Endothelial cell of hepatic sinusoid (primary cell): ENCODE measurements around the gene MRPL11.

ENCODE experiments used
- in situ Hi-C: cut with HindIII; loops from 2 replicates; pipeline ENCODE4 v1.10.0; 2017; ENCODE audit warnings: low sequenced_read_pairs

The MRPL11 gene

DNA sequence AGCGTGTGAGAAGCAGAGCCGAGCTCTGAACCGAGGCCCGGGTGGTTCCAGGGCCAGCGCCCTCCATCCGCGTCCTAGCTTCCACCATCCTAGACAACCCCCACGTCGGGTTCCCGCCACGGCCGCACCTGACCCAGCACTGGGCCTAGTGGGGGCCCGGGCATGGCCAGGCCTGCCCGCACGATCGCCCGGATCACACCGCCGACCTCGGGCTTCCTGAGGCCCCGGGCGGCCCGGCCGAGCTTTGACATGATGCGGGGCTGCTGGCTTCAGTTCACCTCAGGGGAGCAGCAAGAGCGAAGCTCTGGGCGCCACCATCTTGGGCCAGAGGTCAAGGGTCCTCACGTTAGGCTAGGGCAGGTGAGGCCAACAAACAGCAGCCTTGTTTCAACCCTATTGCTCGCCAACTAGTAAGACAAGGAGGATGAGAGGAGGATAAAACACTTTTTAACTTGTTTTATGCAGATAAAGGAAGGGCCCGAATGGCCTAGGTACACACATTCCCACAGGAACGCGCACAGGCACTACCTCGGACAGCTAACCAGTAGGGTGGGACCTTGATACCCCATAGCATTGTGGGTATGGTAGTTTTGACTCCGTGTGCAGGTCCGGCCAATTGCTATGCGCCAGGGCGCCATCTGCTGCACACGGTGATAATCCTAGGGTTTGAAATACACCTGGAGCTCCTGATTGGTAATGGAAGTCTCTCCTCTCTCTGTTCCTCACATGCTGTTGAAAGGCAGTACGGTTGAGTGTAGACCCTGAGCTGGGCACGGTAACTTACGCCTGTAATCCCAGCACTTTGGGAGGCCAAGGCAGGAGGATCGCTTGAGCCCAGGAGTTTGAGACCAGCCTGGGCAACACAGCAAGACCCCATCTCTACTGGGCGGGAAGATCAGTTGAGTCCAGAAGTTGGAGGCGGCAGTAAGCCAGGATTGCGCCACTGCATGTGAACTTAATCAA, at the start of gene MRPL11:
Gene MRPL11, minus strand, starts transcription at position 345 of the 963 bp plus-strand sequence. Its CDS starts 94 bp downstream, at position 251.
- in situ Hi-C loops, result no loop called here

DNA sequence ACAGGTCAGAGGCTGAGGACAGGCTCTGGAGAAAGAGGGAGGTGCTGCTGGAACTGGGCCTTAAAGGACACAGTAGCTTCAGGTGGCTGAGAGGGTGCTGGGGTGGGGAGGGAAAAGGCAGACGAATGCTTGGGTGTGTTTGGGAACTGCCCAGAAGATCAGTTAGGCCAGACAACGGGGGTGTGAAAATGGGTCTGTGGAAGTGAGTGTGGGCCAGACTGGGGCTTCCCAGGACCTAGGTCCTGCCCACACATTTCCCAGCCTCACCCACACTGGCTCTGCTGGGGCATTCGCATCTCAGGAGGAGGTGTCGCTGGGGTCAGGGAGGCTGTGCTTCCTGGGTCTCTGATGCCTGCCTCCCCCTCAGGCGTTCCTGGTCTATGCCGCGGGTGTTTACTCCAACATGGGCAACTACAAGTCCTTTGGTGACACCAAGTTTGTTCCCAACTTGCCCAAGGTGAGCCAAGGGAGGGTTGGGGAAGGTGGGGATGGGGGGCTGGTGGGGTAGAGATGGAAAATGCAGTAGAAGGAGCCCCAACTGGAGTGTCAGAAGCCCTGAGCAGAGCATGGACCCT, 46.2 kb upstream of the MRPL11 start:
- in situ Hi-C loops, result no loop called here

GRCh38 chr11:66480117-66480938, 41.7 kb upstream of the MRPL11 start, which contains the start of gene DPP3:
TSS of gene DPP3 (plus strand) at chr11:66480434. CDS start at chr11:66482201, 1,767 bp downstream.
- in situ Hi-C loops, result no loop called here

DNA sequence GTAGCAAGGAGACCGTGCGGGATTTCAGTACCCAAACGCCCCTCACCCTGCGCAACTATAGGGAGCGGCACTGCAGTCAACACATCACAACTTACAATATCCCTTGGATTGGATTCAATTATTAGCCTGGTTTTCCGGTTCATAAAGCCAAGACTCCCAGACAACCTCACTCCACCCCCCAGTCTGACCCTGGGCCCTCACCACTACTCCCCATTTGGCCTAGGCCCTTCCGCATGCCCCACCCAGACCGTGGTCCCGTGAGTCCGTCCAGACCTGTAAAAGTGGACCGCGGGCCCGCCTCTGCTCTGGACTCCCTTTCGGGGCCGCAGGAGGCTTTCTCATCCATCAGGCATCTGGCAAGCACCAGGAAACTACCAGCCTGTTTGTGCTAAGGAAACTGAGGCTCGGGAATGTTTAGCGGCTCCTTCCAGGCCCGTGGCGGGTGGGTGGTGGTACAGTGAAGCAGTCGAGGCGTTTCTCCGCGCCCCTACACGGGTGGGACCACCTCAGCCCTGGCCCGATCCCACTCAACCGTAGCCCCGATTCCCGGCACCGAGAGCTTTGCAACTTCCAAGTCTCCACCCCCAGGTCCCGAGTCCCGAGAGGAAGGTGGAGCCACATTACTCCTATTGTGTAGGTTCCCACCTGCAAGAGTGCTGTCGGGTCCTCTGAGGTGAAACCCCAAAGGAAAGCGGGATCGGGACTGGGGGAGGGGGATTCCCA, 40.9 kb upstream of the MRPL11 start:
- in situ Hi-C loops, result no loop called here

- in situ Hi-C loops, result no loop called here
These were observed 40.2 kb upstream of the MRPL11 start for GRCh38 chr11:66478729-66479393.

- in situ Hi-C loops, result no loop called here
These were observed 38.9 kb upstream of the MRPL11 start for GRCh38 chr11:66477263-66478201.

- in situ Hi-C loops, result no loop called here
These were observed 38.2 kb upstream of the MRPL11 start for GRCh38 chr11:66476841-66477251.

- in situ Hi-C loops, result no loop called here
These were observed 37.7 kb upstream of the MRPL11 start for GRCh38 chr11:66476173-66476840.

- in situ Hi-C loops, result no loop called here
These were observed 36.9 kb upstream of the MRPL11 start for GRCh38 chr11:66475349-66476172.

DNA sequence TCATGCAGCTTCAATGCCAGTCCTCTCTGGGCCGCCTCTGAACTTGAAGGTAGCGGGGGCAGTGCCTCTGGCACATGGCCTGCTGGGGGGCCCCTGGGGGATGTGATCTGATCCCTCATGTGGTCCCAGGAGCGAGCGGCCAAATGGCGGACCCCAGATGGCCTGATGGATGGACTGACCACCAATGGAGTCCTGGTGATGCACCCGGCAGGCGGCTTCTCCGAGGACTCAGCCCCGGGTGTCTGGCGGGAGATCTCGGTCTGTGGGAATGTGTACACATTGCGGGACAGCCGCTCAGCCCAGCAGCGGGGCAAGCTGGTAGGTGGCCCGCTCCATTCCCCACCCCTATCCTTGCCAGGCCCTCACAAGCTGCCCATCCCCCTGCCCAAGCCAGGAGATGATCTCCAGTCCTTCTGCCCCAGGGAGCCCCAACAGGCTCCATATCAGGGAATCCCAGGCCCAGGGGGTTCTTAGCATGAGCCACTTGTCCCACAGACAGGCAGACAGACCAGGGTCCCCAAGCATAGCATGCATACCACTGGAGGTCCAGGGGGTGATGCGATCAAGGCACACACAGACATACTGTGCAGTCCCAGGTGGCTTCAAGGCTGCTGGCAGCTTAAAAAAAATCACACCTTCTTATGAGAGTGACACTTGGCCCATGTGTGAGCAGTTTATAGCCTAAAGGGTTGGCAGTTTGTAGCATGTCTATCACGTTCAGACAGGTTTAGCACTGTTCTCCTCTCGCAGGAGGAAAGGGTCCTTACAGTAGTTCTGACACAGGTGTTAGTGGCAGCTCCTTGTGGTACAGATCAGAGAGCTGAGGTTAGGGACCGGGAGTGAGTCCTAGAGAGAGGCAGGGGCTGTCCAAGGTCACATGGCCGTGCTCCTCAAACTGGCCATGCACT, 35.2 kb upstream of the MRPL11 start:
- in situ Hi-C loops, result no loop called here

DNA sequence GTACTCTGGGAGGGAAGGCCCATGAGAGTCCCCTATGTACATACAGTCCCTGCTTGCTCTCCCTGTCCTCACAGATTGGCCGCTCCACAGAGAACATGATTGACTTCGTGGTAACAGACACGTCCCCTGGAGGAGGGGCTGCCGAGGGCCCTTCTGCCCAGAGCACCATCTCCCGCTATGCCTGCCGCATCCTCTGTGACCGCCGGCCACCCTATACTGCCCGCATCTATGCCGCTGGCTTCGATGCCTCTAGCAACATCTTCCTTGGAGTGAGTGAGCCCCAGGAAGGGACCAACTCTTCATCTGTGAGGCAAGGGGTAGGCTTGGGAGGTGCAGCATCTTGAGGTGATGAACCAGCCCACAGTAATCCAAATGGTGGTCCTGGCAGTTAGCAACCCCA, 34.5 kb upstream of the MRPL11 start:
- in situ Hi-C loops, result no loop called here

GRCh38 chr11:66472054-66472453, 33.4 kb upstream of the MRPL11 start:
- in situ Hi-C loops, result no loop called here

DNA sequence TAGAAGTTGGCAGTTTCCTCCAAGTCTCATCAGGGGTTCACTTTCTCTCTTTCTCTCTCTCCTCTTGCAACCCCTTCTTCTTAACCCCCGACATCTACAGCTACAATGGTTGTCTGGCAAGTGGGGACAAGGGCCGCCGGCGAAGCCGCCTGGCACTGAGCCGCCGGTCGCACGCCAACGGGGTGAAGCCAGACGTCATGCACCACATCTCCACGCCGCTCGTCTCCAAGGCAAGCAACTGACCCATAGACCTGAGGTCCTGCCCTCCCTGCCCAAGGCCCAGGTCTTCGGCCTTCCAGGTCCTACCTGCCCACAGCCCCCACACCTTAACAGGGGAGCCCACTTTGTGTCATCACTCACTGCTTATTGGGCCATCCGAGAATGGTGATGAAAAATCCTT, 32.5 kb upstream of the MRPL11 start:
- in situ Hi-C loops, result no loop called here

- in situ Hi-C loops, result no loop called here
These were observed 31.4 kb upstream of the MRPL11 start for GRCh38 chr11:66470015-66470414.

DNA sequence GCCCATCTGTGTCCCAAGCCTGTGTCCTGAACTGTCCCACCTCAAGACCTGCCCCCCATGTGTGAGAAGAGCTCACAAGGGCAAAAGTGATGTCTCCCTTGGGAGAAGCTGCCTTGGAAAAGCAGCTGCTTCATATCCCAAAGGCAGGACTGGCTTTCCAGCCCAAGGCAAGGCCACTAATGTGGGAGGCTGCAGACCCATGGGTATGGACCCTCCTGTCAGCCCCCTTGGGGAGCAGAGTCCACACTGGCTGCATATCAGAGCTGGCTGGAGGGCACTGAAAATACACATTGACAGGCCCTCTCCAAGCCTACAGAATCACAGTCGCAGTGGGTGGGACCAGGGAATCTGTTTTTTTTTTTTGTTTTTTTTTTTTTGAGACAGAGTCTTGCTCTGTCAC, 30.8 kb upstream of the MRPL11 start:
- in situ Hi-C loops, result no loop called here

DNA sequence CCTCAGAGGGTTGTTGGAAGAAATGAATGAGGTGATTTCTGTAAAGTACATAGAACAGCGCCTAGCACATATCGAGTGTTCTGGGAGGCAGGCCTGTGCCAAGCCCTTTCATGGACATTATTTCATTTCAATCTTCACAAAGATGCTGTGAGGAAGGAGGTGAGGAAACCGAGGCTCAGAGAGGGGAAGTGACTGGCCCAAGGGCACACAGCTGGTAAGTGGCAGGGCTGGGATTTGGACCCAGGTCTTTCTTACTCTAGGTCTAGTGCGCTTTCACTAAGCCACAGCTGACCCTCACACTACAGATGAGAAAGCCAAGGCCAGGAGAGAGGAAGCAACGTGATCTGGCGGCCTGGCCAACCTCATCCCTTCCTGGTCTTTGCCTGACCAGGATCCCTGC, 30.0 kb upstream of the MRPL11 start:
- in situ Hi-C loops, result no loop called here

DNA sequence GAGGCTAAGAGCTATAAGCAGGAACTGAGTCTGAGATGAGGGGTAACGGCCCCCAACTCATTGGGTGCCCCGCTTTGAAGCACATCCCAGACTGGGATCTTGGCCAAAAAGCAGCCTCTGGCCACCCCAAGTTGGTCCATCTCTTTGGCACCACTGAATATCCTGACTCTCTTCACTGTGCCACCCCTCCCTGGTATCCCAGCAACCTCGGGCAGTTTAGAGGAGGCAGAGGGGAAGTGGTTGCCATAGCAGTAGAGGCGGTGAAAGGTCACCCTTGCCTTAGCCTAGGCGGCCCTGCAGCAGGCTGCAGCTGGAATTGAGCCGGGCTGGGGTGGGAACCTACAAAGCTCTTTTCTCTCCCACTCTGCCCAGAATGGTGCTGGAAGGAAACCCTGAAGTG, 29.1 kb upstream of the MRPL11 start:
- in situ Hi-C loops, result no loop called here
